ENCODE measurements around the gene FBXL13.

The FBXL13 gene

DNA sequence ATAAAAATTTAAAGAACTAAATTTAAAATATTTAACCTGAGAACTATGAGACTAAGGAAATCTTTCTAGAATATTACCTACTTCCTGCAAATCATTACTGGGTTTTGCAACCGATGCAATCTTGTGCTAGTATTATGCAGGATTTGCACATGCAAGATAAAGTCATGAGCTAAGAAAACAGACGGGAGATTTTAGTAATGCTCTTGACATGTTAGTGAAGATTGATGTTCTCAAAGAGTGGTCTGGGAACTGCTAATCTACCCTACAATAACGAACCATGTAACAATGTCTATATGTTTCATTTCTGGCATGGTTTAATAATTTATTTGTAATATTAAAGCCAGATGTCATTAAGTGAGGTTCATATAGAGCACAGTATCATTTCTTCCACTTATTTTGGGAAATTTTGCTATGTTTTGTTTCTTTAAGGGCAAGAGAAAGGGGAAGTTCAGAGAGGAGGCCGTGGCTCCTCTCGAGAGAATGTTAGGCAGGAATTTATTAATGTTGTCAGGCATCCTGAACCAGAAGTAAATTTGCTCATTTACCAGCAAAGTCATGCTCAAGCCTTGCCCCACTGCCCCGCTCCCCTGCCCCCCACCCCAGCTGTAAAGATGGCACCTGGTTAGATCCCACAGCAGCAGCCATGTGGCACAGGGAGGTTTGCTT, 139.0 kb downstream of the FBXL13 start:
- Histone ChIP-seq H3K9me3 (ENCODE audit: insufficient read depth, low read depth, low read length) (no peaks in the 10 kb centered on the region), H2BK120ac (ENCODE audit: insufficient read depth, low read length, poor library complexity) (no peak overlapping the region), H3K27me3 (ENCODE audit: insufficient read depth, low read length) (no peaks in the 10 kb centered on the region), H3K18ac (ENCODE audit: low read length) (no peak overlapping the region), H3K4me2 (ENCODE audit: low read length) (no peak overlapping the region), H4K12ac (ENCODE audit: low read depth, low read length) (no peak overlapping the region), H2BK5ac (ENCODE audit: low read depth, low read length, poor library complexity) (no peak overlapping the region), H3K79me1 (ENCODE audit: low read length) (no peaks in the 10 kb centered on the region), H3K36me3 (ENCODE audit: control insufficient read depth in 1 of 2, insufficient read depth in 2 of 2, low read length in 2 of 2) (no peaks in the 10 kb centered on the region), H2BK12ac (ENCODE audit: low read length) (no peak overlapping the region), H2AK5ac (ENCODE audit: low read length) (no peak overlapping the region), H3K27ac (ENCODE audit: low read depth, low read length) (no peak overlapping the region), H2AFZ (ENCODE audit: insufficient read depth, low read length, poor library complexity) (no peak overlapping the region), H4K8ac (ENCODE audit: low read depth, low read length) (no peak overlapping the region), H3K4ac (ENCODE audit: low read depth, low read length) (no peak overlapping the region), H4K91ac (ENCODE audit: low read depth, low read length) (no peak overlapping the region), H3K23ac (ENCODE audit: low read length) (no peak overlapping the region), H3K4me1 (ENCODE audit: control insufficient read depth in 1 of 2, insufficient read depth in 2 of 2, low read length in 2 of 2) (no peaks in the 10 kb centered on the region), H3K14ac (ENCODE audit: low read length) (no peak overlapping the region), H3K4me3 (ENCODE audit: low read depth, low read length) (no peak overlapping the region), H3K9ac (ENCODE audit: low read length) (no peak overlapping the region), H3K79me2 (ENCODE audit: control insufficient read depth, insufficient read depth, low read length, poor library complexity) (no peaks in the 10 kb centered on the region)
- DNase-seq: no peak
- WGBS (ENCODE audit: extremely low coverage, insufficient coverage, insufficient read length): no CpG with 5 or more reads among the region's 6 CpGs

DNA sequence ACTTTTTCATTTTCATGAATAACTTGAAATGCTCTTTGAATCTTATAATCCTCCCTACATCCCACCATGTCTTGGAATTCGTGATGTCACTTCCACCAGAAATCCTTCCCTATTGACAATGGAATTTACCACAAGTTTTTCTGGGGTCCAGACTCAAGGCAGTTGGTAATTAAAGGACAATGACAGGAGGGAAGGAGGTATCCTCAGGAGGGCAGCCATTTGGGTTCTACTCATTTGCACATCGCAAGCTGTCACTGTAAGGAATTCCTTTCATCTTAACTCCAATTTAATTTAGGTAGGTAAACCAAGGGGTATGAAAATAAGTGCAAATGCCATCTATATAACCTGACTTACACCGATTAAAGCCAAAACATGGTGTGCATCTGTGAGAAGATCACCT, 139.9 kb downstream of the FBXL13 start:
- H3K4me2 ChIP-seq (ENCODE audit: low read length): no peak overlapping the region
- no peak overlapping the region for H4K91ac ChIP-seq (ENCODE audit: low read depth, low read length)

DNA sequence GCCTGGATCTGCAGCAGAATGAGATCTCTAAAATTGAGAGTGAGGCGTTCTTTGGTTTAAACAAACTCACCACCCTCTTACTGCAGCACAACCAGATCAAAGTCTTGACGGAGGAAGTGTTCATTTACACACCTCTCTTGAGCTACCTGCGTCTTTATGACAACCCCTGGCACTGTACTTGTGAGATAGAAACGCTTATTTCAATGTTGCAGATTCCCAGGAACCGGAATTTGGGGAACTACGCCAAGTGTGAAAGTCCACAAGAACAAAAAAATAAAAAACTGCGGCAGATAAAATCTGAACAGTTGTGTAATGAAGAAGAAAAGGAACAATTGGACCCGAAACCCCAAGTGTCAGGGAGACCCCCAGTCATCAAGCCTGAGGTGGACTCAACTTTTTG, 140.4 kb downstream of the FBXL13 start:
- H2AFZ ChIP-seq (ENCODE audit: insufficient read depth, low read length, poor library complexity): no peak overlapping the region
- no peak overlapping the region for H2AK5ac ChIP-seq (ENCODE audit: low read length)
- no peak overlapping the region for H3K23ac ChIP-seq (ENCODE audit: low read length)
- no peaks in the 10 kb centered on the region for H3K36me3 ChIP-seq (ENCODE audit: control insufficient read depth in 1 of 2, insufficient read depth in 2 of 2, low read length in 2 of 2)
- no peak overlapping the region for H3K18ac ChIP-seq (ENCODE audit: low read length)
- no CpG with 5 or more reads among the region's 8 CpGs for WGBS (ENCODE audit: extremely low coverage, insufficient coverage, insufficient read length)
- no peak overlapping the region for H3K4ac ChIP-seq (ENCODE audit: low read depth, low read length)
- H3K14ac ChIP-seq (ENCODE audit: low read length): no peak overlapping the region
- no peaks in the 10 kb centered on the region for H3K4me1 ChIP-seq (ENCODE audit: control insufficient read depth in 1 of 2, insufficient read depth in 2 of 2, low read length in 2 of 2)
- no peaks in the 10 kb centered on the region for H3K79me2 ChIP-seq (ENCODE audit: control insufficient read depth, insufficient read depth, low read length, poor library complexity)
- no peak overlapping the region for H2BK12ac ChIP-seq (ENCODE audit: low read length)
- no peak overlapping the region for H2BK5ac ChIP-seq (ENCODE audit: low read depth, low read length, poor library complexity)
- H3K9me3 ChIP-seq (ENCODE audit: insufficient read depth, low read depth, low read length): no peaks in the 10 kb centered on the region
- H3K4me3 ChIP-seq (ENCODE audit: low read depth, low read length): no peak overlapping the region
- H4K91ac ChIP-seq (ENCODE audit: low read depth, low read length): no peak overlapping the region
- no peak overlapping the region for H2BK120ac ChIP-seq (ENCODE audit: insufficient read depth, low read length, poor library complexity)
- H4K8ac ChIP-seq (ENCODE audit: low read depth, low read length): no peak overlapping the region
- DNase-seq: no peak
- H3K27me3 ChIP-seq (ENCODE audit: insufficient read depth, low read length): no peaks in the 10 kb centered on the region
- no peak overlapping the region for H4K12ac ChIP-seq (ENCODE audit: low read depth, low read length)
- H3K9ac ChIP-seq (ENCODE audit: low read length): no peak overlapping the region
- H3K79me1 ChIP-seq (ENCODE audit: low read length): no peaks in the 10 kb centered on the region
- H3K4me2 ChIP-seq (ENCODE audit: low read length): no peak overlapping the region
- H3K27ac ChIP-seq (ENCODE audit: low read depth, low read length): no peak overlapping the region

More for the DNA sequence above, 139.9 kb downstream of the FBXL13 start:
- Histone ChIP-seq H3K4ac (ENCODE audit: low read depth, low read length) (no peak overlapping the region), H2AFZ (ENCODE audit: insufficient read depth, low read length, poor library complexity) (no peak overlapping the region), H3K23ac (ENCODE audit: low read length) (no peak overlapping the region), H3K9me3 (ENCODE audit: insufficient read depth, low read depth, low read length) (no peaks in the 10 kb centered on the region), H3K9ac (ENCODE audit: low read length) (no peak overlapping the region), H3K36me3 (ENCODE audit: control insufficient read depth in 1 of 2, insufficient read depth in 2 of 2, low read length in 2 of 2) (no peaks in the 10 kb centered on the region), H3K79me2 (ENCODE audit: control insufficient read depth, insufficient read depth, low read length, poor library complexity) (no peaks in the 10 kb centered on the region), H2BK5ac (ENCODE audit: low read depth, low read length, poor library complexity) (no peak overlapping the region), H3K27me3 (ENCODE audit: insufficient read depth, low read length) (no peaks in the 10 kb centered on the region), H3K4me1 (ENCODE audit: control insufficient read depth in 1 of 2, insufficient read depth in 2 of 2, low read length in 2 of 2) (no peaks in the 10 kb centered on the region), H2AK5ac (ENCODE audit: low read length) (no peak overlapping the region), H2BK120ac (ENCODE audit: insufficient read depth, low read length, poor library complexity) (no peak overlapping the region), H2BK12ac (ENCODE audit: low read length) (no peak overlapping the region), H3K18ac (ENCODE audit: low read length) (no peak overlapping the region), H3K4me3 (ENCODE audit: low read depth, low read length) (no peak overlapping the region), H4K8ac (ENCODE audit: low read depth, low read length) (no peak overlapping the region), H4K12ac (ENCODE audit: low read depth, low read length) (no peak overlapping the region), H3K79me1 (ENCODE audit: low read length) (no peaks in the 10 kb centered on the region), H3K27ac (ENCODE audit: low read depth, low read length) (no peak overlapping the region), H3K14ac (ENCODE audit: low read length) (no peak overlapping the region)
- no CpG with 5 or more reads among the region's 3 CpGs for WGBS (ENCODE audit: extremely low coverage, insufficient coverage, insufficient read length)
- DNase-seq: no peak

DNA sequence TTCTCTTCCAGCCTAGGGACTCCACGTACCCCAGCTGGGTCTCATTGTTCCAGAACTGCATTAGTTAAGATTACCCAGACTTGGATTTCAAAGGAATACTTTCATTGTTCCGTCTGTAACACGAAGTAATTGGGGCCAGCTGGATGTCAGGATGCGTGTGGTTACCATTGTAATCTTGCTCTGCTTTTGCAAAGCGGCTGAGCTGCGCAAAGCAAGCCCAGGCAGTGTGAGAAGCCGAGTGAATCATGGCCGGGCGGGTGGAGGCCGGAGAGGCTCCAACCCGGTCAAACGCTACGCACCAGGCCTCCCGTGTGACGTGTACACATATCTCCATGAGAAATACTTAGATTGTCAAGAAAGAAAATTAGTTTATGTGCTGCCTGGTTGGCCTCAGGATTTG, 140.8 kb downstream of the FBXL13 start:
- no CpG with 5 or more reads among the region's 15 CpGs for WGBS (ENCODE audit: extremely low coverage, insufficient coverage, insufficient read length)

More for the DNA sequence above, 140.8 kb downstream of the FBXL13 start:
- Histone ChIP-seq H3K4ac (ENCODE audit: low read depth, low read length) (no peak overlapping the region), H2BK120ac (ENCODE audit: insufficient read depth, low read length, poor library complexity) (no peak overlapping the region), H3K4me1 (ENCODE audit: control insufficient read depth in 1 of 2, insufficient read depth in 2 of 2, low read length in 2 of 2) (no peaks in the 10 kb centered on the region), H2AK5ac (ENCODE audit: low read length) (no peak overlapping the region), H3K4me2 (ENCODE audit: low read length) (no peak overlapping the region), H2BK12ac (ENCODE audit: low read length) (no peak overlapping the region), H3K27me3 (ENCODE audit: insufficient read depth, low read length) (no peaks in the 10 kb centered on the region), H3K27ac (ENCODE audit: low read depth, low read length) (no peak overlapping the region), H3K79me2 (ENCODE audit: control insufficient read depth, insufficient read depth, low read length, poor library complexity) (no peaks in the 10 kb centered on the region), H3K23ac (ENCODE audit: low read length) (no peak overlapping the region), H3K9ac (ENCODE audit: low read length) (no peak overlapping the region), H3K4me3 (ENCODE audit: low read depth, low read length) (no peak overlapping the region), H4K8ac (ENCODE audit: low read depth, low read length) (no peak overlapping the region), H2BK5ac (ENCODE audit: low read depth, low read length, poor library complexity) (no peak overlapping the region), H4K12ac (ENCODE audit: low read depth, low read length) (no peak overlapping the region), H3K36me3 (ENCODE audit: control insufficient read depth in 1 of 2, insufficient read depth in 2 of 2, low read length in 2 of 2) (no peaks in the 10 kb centered on the region), H3K9me3 (ENCODE audit: insufficient read depth, low read depth, low read length) (no peaks in the 10 kb centered on the region), H3K79me1 (ENCODE audit: low read length) (no peaks in the 10 kb centered on the region), H3K14ac (ENCODE audit: low read length) (no peak overlapping the region), H4K91ac (ENCODE audit: low read depth, low read length) (no peak overlapping the region), H2AFZ (ENCODE audit: insufficient read depth, low read length, poor library complexity) (no peak overlapping the region), H3K18ac (ENCODE audit: low read length) (no peak overlapping the region)
- DNase-seq: no peak
